H1 (cell line): Measurements from ENCODE around the gene ATG16L2. TPM values are rescaled to one million over a fixed set of nuclear protein-coding genes. Genes with fewer than 3 reads are reported as not detected.
"Not testable (repeated sequence)": the region's sequence is repeated elsewhere in the genome, so short reads cannot be mapped to it uniquely, and the experiment has no call there.

Experiments used
- CTCF ChIA-PET: fragments of 300-600 bp; sonication (Branson Sonifier 250); formaldehyde crosslinking; loops from one replicate; lab custom pipeline; 2021; ENCODE audit not compliant: partially characterized antibody; lab: Charles Lee
- POLR2A ChIA-PET: fragments of 300-600 bp; sonication (Branson Sonifier 250); formaldehyde crosslinking; loops from one replicate; lab custom pipeline; 2021; ENCODE audit warnings: inconsistent platforms; ENCODE audit not compliant: partially characterized antibody; lab: Charles Lee
- DNase-seq, 2 experiments: peaks; one replicate each; pipeline versions ENCODE4 v3.0.0 to v3.0.0-alpha.2; 2010 to 2022; ENCODE audit warnings: low spot score in 2 of 2, low read depth in 1 of 2, mixed read lengths in 1 of 2
- FAIRE-seq: peaks from 2 replicates; lab custom pipeline; 2011; peaks lifted over from hg19 to GRCh38; lab: Jason Lieb, UNC
- H2AFZ ChIP-seq: 2 replicates; pipeline ENCODE4 v1.8.1; 2012; ENCODE audit warnings: low read length, inconsistent platforms
- H2AK5ac ChIP-seq: 2 replicates; pipeline ENCODE4 v1.6.1; 2013; ENCODE audit warnings: low read depth, low read length
- H2BK120ac ChIP-seq: replicated peaks from 2 replicates; pipeline ENCODE3; 2013; ENCODE audit warnings: low read depth, low read length, inconsistent platforms
- H2BK12ac ChIP-seq: 2 replicates; pipeline ENCODE4 v1.6.1; 2013; ENCODE audit warnings: low read depth, low read length
- H2BK15ac ChIP-seq: 2 replicates; pipeline ENCODE4 v1.6.1; 2013; ENCODE audit warnings: low read length
- H2BK20ac ChIP-seq: 2 replicates; pipeline ENCODE4 v1.6.1; 2013; ENCODE audit warnings: low read length
- H2BK5ac ChIP-seq: 2 replicates; pipeline ENCODE4 v1.6.1; 2013; ENCODE audit warnings: low read depth, low read length
- H3K14ac ChIP-seq: 2 replicates; pipeline ENCODE4 v1.6.1; 2013; ENCODE audit warnings: inconsistent platforms; ENCODE audit not compliant: insufficient read length
- H3K18ac ChIP-seq: 2 replicates; pipeline ENCODE4 v1.6.1; 2013; ENCODE audit warnings: low read length; ENCODE audit errors: extremely low read depth
- H3K23ac ChIP-seq: 2 replicates; pipeline ENCODE4 v1.6.1; 2013; ENCODE audit warnings: inconsistent platforms; ENCODE audit not compliant: insufficient read length
- H3K23me2 ChIP-seq: 2 replicates; pipeline ENCODE4 v1.6.1; 2013; ENCODE audit warnings: low read depth, low read length
- H3K27ac ChIP-seq: 2 replicates; pipeline ENCODE4 v1.6.1; 2011; ENCODE audit warnings: low read depth, low read length, inconsistent platforms
- H3K27me3 ChIP-seq, 4 experiments: replicated peaks in 1 of 4; 1 replicate in 1 of 4; 2 replicates in 3 of 4; pipeline versions ENCODE4 v1.6.1 to v1.8.1; 2011 to 2013; ENCODE audit warnings: low read length in 3 of 4, mild to moderate bottlenecking in 3 of 4, inconsistent platforms in 2 of 4, mixed read lengths in 2 of 4, moderate library complexity in 1 of 4; ENCODE audit not compliant: control insufficient read depth in 3 of 4, insufficient read depth in 3 of 4; ENCODE audit errors: extremely low read depth in 1 of 4
- H3K36me3 ChIP-seq, 4 experiments: 2 replicates each; pipeline versions ENCODE4 v1.6.1 to v1.8.1; 2011 to 2013; ENCODE audit warnings: mild to moderate bottlenecking in 4 of 4, low read length in 3 of 4, moderate library complexity in 2 of 4, control low read depth in 1 of 4, inconsistent platforms in 1 of 4; ENCODE audit not compliant: insufficient read depth in 4 of 4, control insufficient read depth in 2 of 4
- H3K4ac ChIP-seq: replicated peaks from 2 replicates; pipeline ENCODE3; 2013; ENCODE audit warnings: low read length, low read depth, mixed read lengths, inconsistent platforms; ENCODE audit not compliant: insufficient read length
- H3K4me1 ChIP-seq, 4 experiments: replicated peaks in 1 of 4; 1 replicate in 1 of 4; 2 replicates in 3 of 4; pipeline versions ENCODE4 v1.6.1 to v1.8.1; 2011 to 2013; ENCODE audit warnings: low read length in 3 of 4, inconsistent platforms in 2 of 4, mixed read lengths in 1 of 4; ENCODE audit not compliant: insufficient read depth in 4 of 4, control insufficient read depth in 3 of 4
- H3K4me2 ChIP-seq, 2 experiments: 2 replicates each; pipeline versions ENCODE4 v1.6.1 to v1.8.1; 2011 to 2013; ENCODE audit warnings: low read depth in 2 of 2, low read length in 2 of 2, control low read depth in 1 of 2, inconsistent platforms in 1 of 2, mild to moderate bottlenecking in 1 of 2; ENCODE audit not compliant: insufficient read depth in 1 of 2
- H3K4me3 ChIP-seq, 4 experiments: fragments of 200-600, 300-600 bp in 1 of 4; sonication (generic), shearing (Covaris generic), sonication (Bioruptor Twin) in 1 of 4; 2 replicates each; pipeline versions ENCODE4 v1.5.1 to v1.8.1; 2011 to 2016; ENCODE audit warnings: low read length in 4 of 4, low read depth in 3 of 4, control low read depth in 2 of 4, inconsistent platforms in 2 of 4, mild to moderate bottlenecking in 2 of 4, mixed read lengths in 1 of 4, moderate library complexity in 1 of 4; ENCODE audit not compliant: insufficient read depth in 2 of 4; ENCODE audit errors: extremely low read depth in 1 of 4
- H3K56ac ChIP-seq: replicated peaks from 2 replicates; pipeline ENCODE3; 2013; ENCODE audit warnings: low read depth, mild to moderate bottlenecking, mixed read lengths, low read length, inconsistent platforms; ENCODE audit not compliant: insufficient read length
- H3K79me1 ChIP-seq: 2 replicates; pipeline ENCODE4 v1.6.1; 2013; ENCODE audit warnings: low read depth, low read length, control low read depth
- H3K79me2 ChIP-seq, 2 experiments: 2 replicates each; pipeline versions ENCODE4 v1.6.1 to v1.8.1; 2012 to 2013; ENCODE audit warnings: low read length in 2 of 2, mild to moderate bottlenecking in 2 of 2, inconsistent platforms in 1 of 2; ENCODE audit not compliant: insufficient read depth in 2 of 2, control insufficient read depth in 1 of 2
- H3K9ac ChIP-seq, 4 experiments: replicated peaks in 1 of 4; 1 replicate in 1 of 4; 2 replicates in 3 of 4; pipeline versions ENCODE4 v1.6.1 to v1.8.1; 2011 to 2013; ENCODE audit warnings: low read depth in 3 of 4, low read length in 3 of 4, control low read depth in 2 of 4, mild to moderate bottlenecking in 2 of 4, moderate library complexity in 2 of 4, inconsistent platforms in 1 of 4; ENCODE audit errors: extremely low read depth in 1 of 4
- H3K9me3 ChIP-seq, 2 experiments: 2 replicates each; pipeline versions ENCODE4 v1.6.1 to v1.8.1; 2012 to 2013; ENCODE audit warnings: mild to moderate bottlenecking in 2 of 2, moderate library complexity in 2 of 2, control low read depth in 1 of 2, inconsistent platforms in 1 of 2, low read depth in 1 of 2, low read length in 1 of 2, mixed read lengths in 1 of 2; ENCODE audit not compliant: insufficient read depth in 2 of 2
- H4K20me1 ChIP-seq, 2 experiments: replicated peaks in 1 of 2; 2 replicates each; pipeline versions ENCODE3 to v1.8.1; 2011 to 2013; ENCODE audit warnings: inconsistent platforms in 2 of 2, low read length in 2 of 2, mild to moderate bottlenecking in 1 of 2; ENCODE audit not compliant: insufficient read depth in 2 of 2, control insufficient read depth in 1 of 2
- H4K5ac ChIP-seq: 2 replicates; pipeline ENCODE4 v1.6.1; 2013; ENCODE audit warnings: low read length, low read depth, mixed read lengths, inconsistent platforms; ENCODE audit not compliant: insufficient read length
- H4K8ac ChIP-seq: 2 replicates; pipeline ENCODE4 v1.8.0; 2013; ENCODE audit warnings: mild to moderate bottlenecking, moderate library complexity, low read length, inconsistent platforms; ENCODE audit not compliant: insufficient read depth; ENCODE audit errors: extremely low read depth
- H4K91ac ChIP-seq: replicated peaks from 2 replicates; pipeline ENCODE3; 2013; ENCODE audit warnings: low read length, mixed read lengths, inconsistent platforms; ENCODE audit not compliant: insufficient read length
- ATF2 ChIP-seq: IDR thresholded peaks from 2 replicates; pipeline ENCODE4 v1.6.1; 2012; ENCODE audit warnings: low read length, inconsistent platforms
- E2F6 ChIP-seq: IDR thresholded peaks from 2 replicates; pipeline ENCODE4 v1.6.1; 2012; ENCODE audit warnings: inconsistent platforms
- HDAC2 ChIP-seq, 2 experiments: fragments of 300-600 bp in 1 of 2; sonication (generic) in 1 of 2; IDR thresholded peaks; 2 replicates each; pipeline ENCODE4 v1.6.1; 2011 to 2012; ENCODE audit warnings: low read depth in 2 of 2, low read length in 2 of 2, mild to moderate bottlenecking in 2 of 2, moderate library complexity in 2 of 2, borderline replicate concordance in 1 of 2, inconsistent platforms in 1 of 2
- POLR2A ChIP-seq, 2 experiments: IDR thresholded peaks; 1 replicate in 1 of 2; 2 replicates in 1 of 2; pipeline ENCODE4 v1.6.1; 2011; ENCODE audit warnings: low read depth in 2 of 2, low read length in 2 of 2, mild to moderate bottlenecking in 2 of 2; ENCODE audit errors: control extremely low read depth in 1 of 2
- SIN3A ChIP-seq, 2 experiments: IDR thresholded peaks in 1 of 2; conservative IDR thresholded peaks in 1 of 2; 2 replicates each; pipeline ENCODE4 v1.6.1; 2011 to 2012; ENCODE audit warnings: low read length in 2 of 2, improper control_type of control experiment in 1 of 2, low read depth in 1 of 2, mild to moderate bottlenecking in 1 of 2
- TAF1 ChIP-seq: IDR thresholded peaks from 2 replicates; pipeline ENCODE4 v1.6.1; 2011; ENCODE audit warnings: mild to moderate bottlenecking, low read depth, low read length
- WGBS, 2 experiments: shearing (Covaris generic) in 1 of 2; methylation state at CpG; one replicate each; pipeline versions ENCODE4 v1.1.6 to v1.1.7; 2013 to 2015; ENCODE audit warnings: low lambda C conversion rate in 2 of 2, mixed read lengths in 2 of 2, inconsistent platforms in 1 of 2, low coverage in 1 of 2, missing lambda C conversion rate in 1 of 2; ENCODE audit not compliant: insufficient replicate concordance in 2 of 2, insufficient coverage in 1 of 2, insufficient read length in 1 of 2; ENCODE audit errors: extremely low coverage in 1 of 2, missing lambda C conversion rate in 1 of 2; 5-methylcytosine and 5-hydroxymethylcytosine counted together
- polyA plus RNA-seq, 7 experiments: library from polyadenylated mRNA; depleted of rRNA in 3 of 7; stranded (reverse) in 5 of 7; unstranded in 2 of 7; fragments of >200 nt in 5 of 7; fragments of 200-250 nt in 2 of 7; gene quantifications; 1 replicate in 5 of 7; 2 replicates in 1 of 7; 4 replicates in 1 of 7; pipeline versions ENCODE4 v1.2.1 to v1.2.3, GENCODE V29; 2011 to 2013; ENCODE audit warnings: missing spikeins in 2 of 7, mixed read lengths in 2 of 7
- total RNA-seq: library from RNA; stranded (reverse); fragmentation: NEBNext Ultra II Directional; extraction: Animal tissue kit (Norgen Biotek cat#: 25700); gene quantifications from 2 replicates; pipeline ENCODE4 v1.2.1, GENCODE V29; 2021

The ATG16L2 gene
- total and polyA plus RNA-seq, 2 of the 8 experiments (the other 6 are each of a cell fraction or from before 2014, with no cell fraction given) = 11.0 to 18.5 TPM

- TF ChIP-seq ATF2 (no peak), HDAC2 (IDR thresholded peaks at IDR 0.05; ENCODE audit: borderline replicate concordance in 1 of 2, low read depth in 2 of 2, low read length in 2 of 2) (no peak), POLR2A (IDR thresholded peaks at IDR 0.05; ENCODE audit: control extremely low read depth in 1 of 2, low read depth in 2 of 2, low read length in 2 of 2) (no peak), E2F6 (no peak), SIN3A (conservative IDR thresholded peaks at IDR 0.05 in 1 of 2, IDR thresholded peaks at IDR 0.05 in 1 of 2; ENCODE audit: low read depth in 1 of 2, low read length in 2 of 2) (no peak), TAF1 (no peak)
Measured at GRCh38 chr11:72826942-72827480, 12.8 kb downstream of the ATG16L2 start (continued).

GRCh38 chr11:72827656-72828055 is 13.4 kb downstream of the ATG16L2 start:
- CTCF ChIA-PET = interaction anchor here (0.7 to 11.9 kb wide), 14 partner anchors 13 to 462 kb away, joined by 3 to 258 read pairs (median 4); partner anchors contain the start of gene FCHSD2
- not testable (repeated sequence) for FAIRE-seq

More at GRCh38 chr11:72827656-72828055, 13.4 kb downstream of the ATG16L2 start:
- DNase-seq, H3K4me2 ChIP-seq, H3K23ac ChIP-seq, H3K79me2 ChIP-seq, H4K20me1 ChIP-seq, H4K91ac ChIP-seq, H3K27me3 ChIP-seq, H3K18ac ChIP-seq, H2AFZ ChIP-seq, H3K4ac ChIP-seq, H3K4me1 ChIP-seq, H3K23me2 ChIP-seq, H3K14ac ChIP-seq, H4K5ac ChIP-seq, H3K4me3 ChIP-seq, H3K36me3 ChIP-seq, H2BK12ac ChIP-seq, H3K79me1 ChIP-seq, H2BK120ac ChIP-seq, H3K9me3 ChIP-seq, H2BK5ac ChIP-seq, H3K56ac ChIP-seq, H3K27ac ChIP-seq, H2AK5ac ChIP-seq, H2BK20ac ChIP-seq, H4K8ac ChIP-seq, H2BK15ac ChIP-seq, H3K9ac ChIP-seq: not testable (repeated sequence)
- POLR2A ChIA-PET = interaction anchor here (0.7 to 1.4 kb wide), 3 partner anchors 8 to 96 kb away, joined by 3 read pairs; no protein-coding TSS in a partner anchor
- 93% methylated on average over 10 of the region's 11 CpGs; no CpG with 5 or more reads in 1 of the 2 experiments for WGBS, 2 experiments
